Ishikawa (cell line): ENCODE measurements around the gene REG3G.

ENCODE experiments used
- CEBPB ChIP-seq: IDR thresholded peaks from 2 replicates; pipeline ENCODE4 v1.6.1; 2012
- CREB1 ChIP-seq: IDR thresholded peaks from 2 replicates; pipeline ENCODE4 v1.6.1; 2012; ENCODE audit warnings: low read depth
- EGR1 ChIP-seq: IDR thresholded peaks from 2 replicates; pipeline ENCODE4 v1.6.1; 2012
- EP300 ChIP-seq: IDR thresholded peaks from 2 replicates; pipeline ENCODE4 v1.6.1; 2012; ENCODE audit warnings: borderline replicate concordance
- FOXM1 ChIP-seq: IDR thresholded peaks from 2 replicates; pipeline ENCODE4 v1.6.1; 2012; ENCODE audit warnings: low read depth, borderline replicate concordance
- MAX ChIP-seq: IDR thresholded peaks from 2 replicates; pipeline ENCODE4 v1.6.1; 2012
- NFIC ChIP-seq: IDR thresholded peaks from 2 replicates; pipeline ENCODE4 v1.6.1; 2012
- RAD21 ChIP-seq: IDR thresholded peaks from 2 replicates; pipeline ENCODE4 v1.6.1; 2012; ENCODE audit warnings: low read depth
- TAF1 ChIP-seq: IDR thresholded peaks from 2 replicates; pipeline ENCODE4 v1.6.1; 2012; ENCODE audit warnings: low read depth, mild to moderate bottlenecking
- TEAD4 ChIP-seq: IDR thresholded peaks from 2 replicates; pipeline ENCODE4 v1.6.1; 2012
- YY1 ChIP-seq: IDR thresholded peaks from 2 replicates; pipeline ENCODE4 v1.6.1; 2012; ENCODE audit warnings: low read depth
- ZBTB7A ChIP-seq: IDR thresholded peaks from 2 replicates; pipeline ENCODE4 v1.6.1; 2012; ENCODE audit warnings: low read depth
- TF ChIP-seq, protein P1 (sequence below): IDR thresholded peaks from 2 replicates; pipeline ENCODE4 v1.6.1; 2012; ENCODE audit warnings: low read depth, mild to moderate bottlenecking

- TF ChIP-seq TAF1 (no peak), EP300 (no peak), NFIC (no peak), YY1 (no peak), ZBTB7A (no peak), CREB1 (no peak), RAD21 (no peak), FOXM1 (no peak), TEAD4 (no peak), MAX (no peak), CEBPB (no peak), EGR1 (no peak)
- TF ChIP-seq, protein P1, sequence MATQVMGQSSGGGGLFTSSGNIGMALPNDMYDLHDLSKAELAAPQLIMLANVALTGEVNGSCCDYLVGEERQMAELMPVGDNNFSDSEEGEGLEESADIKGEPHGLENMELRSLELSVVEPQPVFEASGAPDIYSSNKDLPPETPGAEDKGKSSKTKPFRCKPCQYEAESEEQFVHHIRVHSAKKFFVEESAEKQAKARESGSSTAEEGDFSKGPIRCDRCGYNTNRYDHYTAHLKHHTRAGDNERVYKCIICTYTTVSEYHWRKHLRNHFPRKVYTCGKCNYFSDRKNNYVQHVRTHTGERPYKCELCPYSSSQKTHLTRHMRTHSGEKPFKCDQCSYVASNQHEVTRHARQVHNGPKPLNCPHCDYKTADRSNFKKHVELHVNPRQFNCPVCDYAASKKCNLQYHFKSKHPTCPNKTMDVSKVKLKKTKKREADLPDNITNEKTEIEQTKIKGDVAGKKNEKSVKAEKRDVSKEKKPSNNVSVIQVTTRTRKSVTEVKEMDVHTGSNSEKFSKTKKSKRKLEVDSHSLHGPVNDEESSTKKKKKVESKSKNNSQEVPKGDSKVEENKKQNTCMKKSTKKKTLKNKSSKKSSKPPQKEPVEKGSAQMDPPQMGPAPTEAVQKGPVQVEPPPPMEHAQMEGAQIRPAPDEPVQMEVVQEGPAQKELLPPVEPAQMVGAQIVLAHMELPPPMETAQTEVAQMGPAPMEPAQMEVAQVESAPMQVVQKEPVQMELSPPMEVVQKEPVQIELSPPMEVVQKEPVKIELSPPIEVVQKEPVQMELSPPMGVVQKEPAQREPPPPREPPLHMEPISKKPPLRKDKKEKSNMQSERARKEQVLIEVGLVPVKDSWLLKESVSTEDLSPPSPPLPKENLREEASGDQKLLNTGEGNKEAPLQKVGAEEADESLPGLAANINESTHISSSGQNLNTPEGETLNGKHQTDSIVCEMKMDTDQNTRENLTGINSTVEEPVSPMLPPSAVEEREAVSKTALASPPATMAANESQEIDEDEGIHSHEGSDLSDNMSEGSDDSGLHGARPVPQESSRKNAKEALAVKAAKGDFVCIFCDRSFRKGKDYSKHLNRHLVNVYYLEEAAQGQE: no peak
Measured at GRCh38 chr2:79039944-79040343, 14.4 kb downstream of the REG3G start.
